Transverse colon (tissue), 4 donors: ENCODE results near the gene SPTA1.

ENCODE experiments used
- POLR2AphosphoS5 ChIP-seq, 3 donors: sonication (generic); formaldehyde crosslinking; IDR thresholded peaks; one replicate each; pipeline ENCODE4 v1.6.1; 2016; ENCODE audit warnings: antibody characterized with exemption in 3 of 3
- TF ChIP-seq, protein P1 (sequence below), 5 experiments: fragments of 200-600 bp in 3 of 5; fragments of 450-650 bp in 2 of 5; sonication (generic) in 3 of 5; IDR thresholded peaks; 1 replicate in 2 of 5; 2 replicates in 3 of 5; pipeline ENCODE4 v1.5.1; 2016 to 2017; ENCODE audit warnings: antibody characterized with exemption in 5 of 5, inconsistent platforms in 3 of 5, mild to moderate bottlenecking in 2 of 5, moderate library complexity in 1 of 5

DNA sequence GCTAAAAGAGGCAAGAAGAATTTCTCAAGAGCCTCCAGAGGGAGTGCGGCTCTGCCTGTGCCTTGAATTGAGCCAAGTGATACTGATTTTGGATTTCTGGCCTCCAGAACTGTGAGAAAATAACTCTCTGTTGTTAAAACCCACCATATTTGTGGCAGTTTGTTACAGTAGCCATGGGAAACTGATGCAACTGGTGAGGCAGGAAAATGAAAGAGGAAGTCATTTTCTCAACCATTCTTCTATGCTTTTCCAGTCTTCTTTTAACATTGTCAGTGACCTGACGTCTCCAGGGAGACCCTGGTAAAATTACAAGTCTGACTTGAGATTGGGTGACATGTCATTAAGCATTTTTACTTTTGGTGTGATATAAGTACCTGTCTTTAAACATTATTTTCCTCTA, 121.9 kb downstream of the SPTA1 start:
- no peak for TF ChIP-seq POLR2AphosphoS5 (IDR thresholded peaks at IDR 0.05)
- TF ChIP-seq, protein P1, sequence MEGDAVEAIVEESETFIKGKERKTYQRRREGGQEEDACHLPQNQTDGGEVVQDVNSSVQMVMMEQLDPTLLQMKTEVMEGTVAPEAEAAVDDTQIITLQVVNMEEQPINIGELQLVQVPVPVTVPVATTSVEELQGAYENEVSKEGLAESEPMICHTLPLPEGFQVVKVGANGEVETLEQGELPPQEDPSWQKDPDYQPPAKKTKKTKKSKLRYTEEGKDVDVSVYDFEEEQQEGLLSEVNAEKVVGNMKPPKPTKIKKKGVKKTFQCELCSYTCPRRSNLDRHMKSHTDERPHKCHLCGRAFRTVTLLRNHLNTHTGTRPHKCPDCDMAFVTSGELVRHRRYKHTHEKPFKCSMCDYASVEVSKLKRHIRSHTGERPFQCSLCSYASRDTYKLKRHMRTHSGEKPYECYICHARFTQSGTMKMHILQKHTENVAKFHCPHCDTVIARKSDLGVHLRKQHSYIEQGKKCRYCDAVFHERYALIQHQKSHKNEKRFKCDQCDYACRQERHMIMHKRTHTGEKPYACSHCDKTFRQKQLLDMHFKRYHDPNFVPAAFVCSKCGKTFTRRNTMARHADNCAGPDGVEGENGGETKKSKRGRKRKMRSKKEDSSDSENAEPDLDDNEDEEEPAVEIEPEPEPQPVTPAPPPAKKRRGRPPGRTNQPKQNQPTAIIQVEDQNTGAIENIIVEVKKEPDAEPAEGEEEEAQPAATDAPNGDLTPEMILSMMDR (IDR thresholded peaks at IDR 0.05) = no peak
